ENCODE data around the gene POLR2H. TPM values are rescaled to one million over a fixed set of nuclear protein-coding genes. Genes with fewer than 3 reads are reported as not detected.

The POLR2H gene
- total and polyA plus RNA-seq, 10 of the 15 experiments (the other 5 are each of a cell fraction or from before 2014, with no cell fraction given): 74.2 to 357 (median 143) TPM

DNA sequence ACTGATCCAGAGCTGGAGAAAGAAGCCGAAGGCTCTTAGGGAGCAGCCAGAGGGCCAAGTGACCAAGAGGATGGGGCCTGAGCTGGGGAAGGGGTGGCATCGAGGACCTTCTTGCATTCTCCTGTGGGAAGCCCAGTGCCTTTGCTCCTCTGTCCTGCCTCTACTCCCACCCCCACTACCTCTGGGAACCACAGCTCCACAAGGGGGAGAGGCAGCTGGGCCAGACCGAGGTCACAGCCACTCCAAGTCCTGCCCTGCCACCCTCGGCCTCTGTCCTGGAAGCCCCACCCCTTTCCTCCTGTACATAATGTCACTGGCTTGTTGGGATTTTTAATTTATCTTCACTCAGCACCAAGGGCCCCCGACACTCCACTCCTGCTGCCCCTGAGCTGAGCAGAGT is 27.9 kb downstream of the POLR2H start:
- FAIRE-seq: no peak
- TF ChIP-seq ZNF24 (IDR thresholded peaks at IDR 0.05) (no peak), TCF7 (IDR thresholded peaks at IDR 0.05; ENCODE audit: borderline replicate concordance) (no peak), NFYA (IDR thresholded peaks at IDR 0.05; ENCODE audit: borderline replicate concordance, low read depth, low read length) (no peak), POLR2A (IDR thresholded peaks at IDR 0.05; ENCODE audit: low read depth, low read length) (no peak), ATF7 (IDR thresholded peaks at IDR 0.05; ENCODE audit: low read depth) (no peak), MXI1 (IDR thresholded peaks at IDR 0.05; ENCODE audit: low read depth, low read length) (no peak), HCFC1 (IDR thresholded peaks at IDR 0.05; ENCODE audit: low read length) (no peak), ZNF207 (IDR thresholded peaks at IDR 0.05; ENCODE audit: borderline replicate concordance) (no peak), SPI1 (IDR thresholded peaks at IDR 0.05; ENCODE audit: borderline replicate concordance, insufficient read depth, low read depth, low read length) (no peak), YY1 (IDR thresholded peaks at IDR 0.05; ENCODE audit: low read depth, low read length) (no peak), MYB (IDR thresholded peaks at IDR 0.05; ENCODE audit: borderline replicate concordance, low read depth, low read length) (no peak), SMC3 (IDR thresholded peaks at IDR 0.05; ENCODE audit: borderline replicate concordance, low read length) (no peak), LARP7 (IDR thresholded peaks at IDR 0.05) (no peak)
- TF ChIP-seq, protein P1, sequence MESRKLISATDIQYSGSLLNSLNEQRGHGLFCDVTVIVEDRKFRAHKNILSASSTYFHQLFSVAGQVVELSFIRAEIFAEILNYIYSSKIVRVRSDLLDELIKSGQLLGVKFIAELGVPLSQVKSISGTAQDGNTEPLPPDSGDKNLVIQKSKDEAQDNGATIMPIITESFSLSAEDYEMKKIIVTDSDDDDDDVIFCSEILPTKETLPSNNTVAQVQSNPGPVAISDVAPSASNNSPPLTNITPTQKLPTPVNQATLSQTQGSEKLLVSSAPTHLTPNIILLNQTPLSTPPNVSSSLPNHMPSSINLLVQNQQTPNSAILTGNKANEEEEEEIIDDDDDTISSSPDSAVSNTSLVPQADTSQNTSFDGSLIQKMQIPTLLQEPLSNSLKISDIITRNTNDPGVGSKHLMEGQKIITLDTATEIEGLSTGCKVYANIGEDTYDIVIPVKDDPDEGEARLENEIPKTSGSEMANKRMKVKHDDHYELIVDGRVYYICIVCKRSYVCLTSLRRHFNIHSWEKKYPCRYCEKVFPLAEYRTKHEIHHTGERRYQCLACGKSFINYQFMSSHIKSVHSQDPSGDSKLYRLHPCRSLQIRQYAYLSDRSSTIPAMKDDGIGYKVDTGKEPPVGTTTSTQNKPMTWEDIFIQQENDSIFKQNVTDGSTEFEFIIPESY (IDR thresholded peaks at IDR 0.05): no peak
- TF ChIP-seq, protein P2, sequence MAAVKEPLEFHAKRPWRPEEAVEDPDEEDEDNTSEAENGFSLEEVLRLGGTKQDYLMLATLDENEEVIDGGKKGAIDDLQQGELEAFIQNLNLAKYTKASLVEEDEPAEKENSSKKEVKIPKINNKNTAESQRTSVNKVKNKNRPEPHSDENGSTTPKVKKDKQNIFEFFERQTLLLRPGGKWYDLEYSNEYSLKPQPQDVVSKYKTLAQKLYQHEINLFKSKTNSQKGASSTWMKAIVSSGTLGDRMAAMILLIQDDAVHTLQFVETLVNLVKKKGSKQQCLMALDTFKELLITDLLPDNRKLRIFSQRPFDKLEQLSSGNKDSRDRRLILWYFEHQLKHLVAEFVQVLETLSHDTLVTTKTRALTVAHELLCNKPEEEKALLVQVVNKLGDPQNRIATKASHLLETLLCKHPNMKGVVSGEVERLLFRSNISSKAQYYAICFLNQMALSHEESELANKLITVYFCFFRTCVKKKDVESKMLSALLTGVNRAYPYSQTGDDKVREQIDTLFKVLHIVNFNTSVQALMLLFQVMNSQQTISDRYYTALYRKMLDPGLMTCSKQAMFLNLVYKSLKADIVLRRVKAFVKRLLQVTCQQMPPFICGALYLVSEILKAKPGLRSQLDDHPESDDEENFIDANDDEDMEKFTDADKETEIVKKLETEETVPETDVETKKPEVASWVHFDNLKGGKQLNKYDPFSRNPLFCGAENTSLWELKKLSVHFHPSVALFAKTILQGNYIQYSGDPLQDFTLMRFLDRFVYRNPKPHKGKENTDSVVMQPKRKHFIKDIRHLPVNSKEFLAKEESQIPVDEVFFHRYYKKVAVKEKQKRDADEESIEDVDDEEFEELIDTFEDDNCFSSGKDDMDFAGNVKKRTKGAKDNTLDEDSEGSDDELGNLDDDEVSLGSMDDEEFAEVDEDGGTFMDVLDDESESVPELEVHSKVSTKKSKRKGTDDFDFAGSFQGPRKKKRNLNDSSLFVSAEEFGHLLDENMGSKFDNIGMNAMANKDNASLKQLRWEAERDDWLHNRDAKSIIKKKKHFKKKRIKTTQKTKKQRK (IDR thresholded peaks at IDR 0.05; ENCODE audit: low read depth, low read length): no peak

More for the DNA sequence above, 27.9 kb downstream of the POLR2H start:
- no peak overlapping the region for H3K27ac ChIP-seq (ENCODE audit: control insufficient read depth, insufficient read depth)
- no peaks in the 10 kb centered on the region for H3K4me1 ChIP-seq (ENCODE audit: control insufficient read depth, insufficient read depth, low read length)
- ChIA-PET CTCF (no interaction called here), RAD21 (ENCODE audit: unreplicated experiment) (no interaction called here), POLR2A (no interaction called here), SMC1A (ENCODE audit: uncharacterized antibody, unreplicated experiment) (interaction anchor here (0.6 to 0.8 kb wide), 2 partner anchors 18 to 222 kb away, joined by 3 read pairs; no protein-coding TSS in a partner anchor)
- no peaks in the 10 kb centered on the region for H3K36me3 ChIP-seq (ENCODE audit: control insufficient read depth in 2 of 2, insufficient read depth in 2 of 2, low read length in 1 of 2)
- no peak overlapping the region for H3K4me2 ChIP-seq (ENCODE audit: control insufficient read depth, insufficient read depth)
- peaks cover 0 to 4% of the 10 kb centered on the region in 2 experiments for H3K27me3 ChIP-seq (replicated peaks in 1 of 2; ENCODE audit: control insufficient read depth in 2 of 2, insufficient read depth in 2 of 2, low read length in 1 of 2)
- no peak for DNase-seq (ENCODE audit: low read depth, low spot score)
- ATAC-seq: no peak
- in situ Hi-C loops (cut with MboI): no loop called here
- no peaks in the 10 kb centered on the region for H3K9me3 ChIP-seq (replicated peaks; ENCODE audit: control insufficient read depth, insufficient read depth, low read length)
- WGBS (ENCODE audit: insufficient coverage, insufficient replicate concordance, low lambda C conversion rate, missing lambda C conversion rate): 3% methylated on average over 5 of the region's 5 CpGs
- intact Hi-C loops (cut with micrococcal nuclease; ENCODE audit: unreplicated experiment): no loop called here
- no peaks in the 10 kb centered on the region for H3K79me2 ChIP-seq (ENCODE audit: control insufficient read depth, insufficient read depth, low read length)
- no peak overlapping the region for H3K9ac ChIP-seq (ENCODE audit: control insufficient read depth, insufficient read depth, low read length)
- no peak overlapping the region for H2AFZ ChIP-seq (ENCODE audit: control insufficient read depth, low read depth, low read length)
- H4K20me1 ChIP-seq (ENCODE audit: control insufficient read depth, insufficient read depth): no peaks in the 10 kb centered on the region
- no TSS peak for BruUV-seq (replicated peaks)
- no peak overlapping the region for H3K4me3 ChIP-seq

Data from GM12878 (cell line).